GM12878 (cell line): Measurements from ENCODE around the gene ARHGDIA.

Experiments
- ATF2 ChIP-seq: IDR thresholded peaks from 2 replicates; pipeline ENCODE4 v1.6.1; 2012; ENCODE audit warnings: low read length, inconsistent platforms
- CEBPZ ChIP-seq: fragments of 150-350 bp; IDR thresholded peaks from 2 replicates; pipeline ENCODE4 v1.6.1; 2016; ENCODE audit warnings: low read depth, low read length
- CREB1 ChIP-seq: IDR thresholded peaks from 2 replicates; pipeline ENCODE4 v1.6.1; 2012; ENCODE audit warnings: low read depth, mild to moderate bottlenecking, inconsistent platforms
- CTCF ChIP-seq, 3 experiments: IDR thresholded peaks in 2 of 3; conservative IDR thresholded peaks in 1 of 3; 2 replicates each; pipeline ENCODE4 v1.5.1; 2011; ENCODE audit warnings: low read depth in 3 of 3, low read length in 3 of 3, mild to moderate bottlenecking in 3 of 3, control low read depth in 2 of 3, moderate library complexity in 2 of 3, inconsistent platforms in 1 of 3, mixed read lengths in 1 of 3; ENCODE audit not compliant: control insufficient read depth in 2 of 3, insufficient read depth in 1 of 3; ENCODE audit errors: extremely low read depth in 1 of 3
- ETV6 ChIP-seq, 2 experiments: fragments of 450-650 bp in 1 of 2; IDR thresholded peaks in 1 of 2; conservative IDR thresholded peaks in 1 of 2; 2 replicates each; pipeline ENCODE4 v1.6.1; 2014; ENCODE audit warnings: antibody characterized with exemption in 1 of 2, borderline replicate concordance in 1 of 2, low read depth in 1 of 2, mild to moderate bottlenecking in 1 of 2, moderate library complexity in 1 of 2
- MAX ChIP-seq: IDR thresholded peaks from 2 replicates; pipeline ENCODE4 v1.6.1; 2012; ENCODE audit warnings: low read depth, low read length, improper control_type of control experiment
- RAD21 ChIP-seq: IDR thresholded peaks from 2 replicates; pipeline ENCODE4 v1.6.1; 2011; ENCODE audit warnings: mild to moderate bottlenecking, low read depth, low read length, moderate library complexity; ENCODE audit not compliant: insufficient read depth
- SMC3 ChIP-seq: IDR thresholded peaks from 2 replicates; pipeline ENCODE4 v1.6.1; 2011; ENCODE audit warnings: low read length, improper control_type of control experiment, borderline replicate concordance

- TF ChIP-seq RAD21, result no peak
- TF ChIP-seq CEBPZ, result no peak
- peak; percentile 71; the same call in 1 of the 2 replicates for TF ChIP-seq MAX
- no peak for TF ChIP-seq SMC3
- no peak for TF ChIP-seq CTCF (IDR thresholded peaks at IDR 0.05 in 2 of 3, conservative IDR thresholded peaks at IDR 0.05 in 1 of 3; ENCODE audit: control insufficient read depth in 2 of 3, extremely low read depth in 1 of 3, insufficient read depth in 1 of 3, low read depth in 3 of 3, low read length in 3 of 3)
- peak; percentile 81 for TF ChIP-seq CREB1
- no peak for TF ChIP-seq ETV6 (conservative IDR thresholded peaks at IDR 0.05 in 1 of 2, IDR thresholded peaks at IDR 0.05 in 1 of 2; ENCODE audit: borderline replicate concordance in 1 of 2, low read depth in 1 of 2)
- TF ChIP-seq ATF2, result no peak
These were observed 37.8 kb downstream of the ARHGDIA start, which contains the start of gene MCRIP1 for GRCh38 chr17:81833160-81833920.
